Adrenal gland (tissue), 5 donors: ENCODE measurements around the gene GDF2.

Experiments used
- POLR2A ChIP-seq, 2 donors: fragments of 450-650 bp; IDR thresholded peaks; one replicate each; pipeline ENCODE4 v1.6.1; 2017; ENCODE audit warnings: antibody characterized with exemption in 2 of 2, mild to moderate bottlenecking in 2 of 2, moderate library complexity in 1 of 2
- TF ChIP-seq, protein P1 (sequence below), 6 experiments: fragments of 450-650 bp in 4 of 6; fragments of 200-600 bp in 2 of 6; sonication (generic) in 1 of 6; IDR thresholded peaks; 1 replicate in 5 of 6; 2 replicates in 1 of 6; pipeline versions ENCODE4 v1.5.1 to v1.8.0; 2016 to 2021; ENCODE audit warnings: antibody characterized with exemption in 6 of 6, mild to moderate bottlenecking in 2 of 6, moderate library complexity in 1 of 6
- donor health status: DM: no; HTN: no; CAD: no.

GRCh38 chr10:47364911-47365310 lies 42.7 kb downstream of the GDF2 start:
- no peak for TF ChIP-seq POLR2A (IDR thresholded peaks at IDR 0.05)
- TF ChIP-seq, protein P1, sequence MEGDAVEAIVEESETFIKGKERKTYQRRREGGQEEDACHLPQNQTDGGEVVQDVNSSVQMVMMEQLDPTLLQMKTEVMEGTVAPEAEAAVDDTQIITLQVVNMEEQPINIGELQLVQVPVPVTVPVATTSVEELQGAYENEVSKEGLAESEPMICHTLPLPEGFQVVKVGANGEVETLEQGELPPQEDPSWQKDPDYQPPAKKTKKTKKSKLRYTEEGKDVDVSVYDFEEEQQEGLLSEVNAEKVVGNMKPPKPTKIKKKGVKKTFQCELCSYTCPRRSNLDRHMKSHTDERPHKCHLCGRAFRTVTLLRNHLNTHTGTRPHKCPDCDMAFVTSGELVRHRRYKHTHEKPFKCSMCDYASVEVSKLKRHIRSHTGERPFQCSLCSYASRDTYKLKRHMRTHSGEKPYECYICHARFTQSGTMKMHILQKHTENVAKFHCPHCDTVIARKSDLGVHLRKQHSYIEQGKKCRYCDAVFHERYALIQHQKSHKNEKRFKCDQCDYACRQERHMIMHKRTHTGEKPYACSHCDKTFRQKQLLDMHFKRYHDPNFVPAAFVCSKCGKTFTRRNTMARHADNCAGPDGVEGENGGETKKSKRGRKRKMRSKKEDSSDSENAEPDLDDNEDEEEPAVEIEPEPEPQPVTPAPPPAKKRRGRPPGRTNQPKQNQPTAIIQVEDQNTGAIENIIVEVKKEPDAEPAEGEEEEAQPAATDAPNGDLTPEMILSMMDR (IDR thresholded peaks at IDR 0.05): no peak
